GM15510 (cell line): ENCODE data around the gene CCDC102A.

Experiments used
- POLR2A ChIP-seq: IDR thresholded peaks from 3 replicates; pipeline ENCODE4 v1.6.1; 2011; ENCODE audit warnings: borderline replicate concordance; ENCODE audit not compliant: insufficient read length; ENCODE audit errors: extremely low read depth

The CCDC102A gene

DNA sequence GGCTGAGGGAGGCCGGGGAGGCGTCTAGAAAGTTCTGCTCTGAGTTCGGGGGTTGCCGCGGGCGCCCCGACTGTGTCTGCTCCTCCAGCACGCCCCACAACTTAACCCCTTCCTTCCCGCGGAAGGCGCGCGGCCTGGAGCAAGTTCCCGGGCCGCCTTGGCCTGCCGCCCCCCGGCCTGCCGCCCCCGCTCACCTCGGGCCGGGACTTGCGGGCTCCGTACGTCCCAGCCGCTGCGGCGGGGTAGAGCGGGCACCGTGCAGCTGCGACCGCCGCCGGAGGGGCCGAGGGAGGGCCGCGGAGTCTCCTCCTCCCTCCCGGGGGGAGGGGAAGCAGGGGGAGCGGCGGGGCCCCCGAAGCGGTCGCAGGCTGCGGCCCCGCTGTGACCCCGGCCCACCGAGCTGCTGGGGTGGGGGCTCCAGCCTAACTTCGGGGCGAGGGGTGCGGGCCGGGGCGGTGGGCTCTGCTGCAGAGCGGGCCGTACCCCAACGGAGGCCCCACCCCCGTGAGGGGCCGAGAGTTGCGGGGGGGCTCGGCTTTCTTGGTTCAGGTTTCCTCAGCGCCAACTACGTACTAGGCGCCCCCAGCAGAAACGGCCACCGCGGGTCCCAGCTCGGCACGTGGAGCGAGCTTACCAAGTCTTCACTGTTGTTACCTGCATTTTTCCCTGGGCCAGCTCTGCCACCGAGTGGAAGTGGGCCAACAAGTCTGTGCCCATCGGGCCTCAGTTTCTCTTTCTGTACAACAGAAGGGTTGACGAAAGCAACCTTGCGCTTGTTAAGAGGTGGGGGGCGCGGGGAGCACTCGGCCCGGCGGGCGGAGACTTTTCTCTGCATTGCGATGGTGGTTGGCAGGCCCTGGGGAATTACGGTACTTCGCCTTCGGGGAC lies at the start of gene CCDC102A:
Gene CCDC102A (minus strand): TSS at position 266 of the 888 bp plus-strand sequence. CDS start 7,394 bp downstream, outside the sequence.
- peak; percentile 43 for TF ChIP-seq POLR2A

DNA sequence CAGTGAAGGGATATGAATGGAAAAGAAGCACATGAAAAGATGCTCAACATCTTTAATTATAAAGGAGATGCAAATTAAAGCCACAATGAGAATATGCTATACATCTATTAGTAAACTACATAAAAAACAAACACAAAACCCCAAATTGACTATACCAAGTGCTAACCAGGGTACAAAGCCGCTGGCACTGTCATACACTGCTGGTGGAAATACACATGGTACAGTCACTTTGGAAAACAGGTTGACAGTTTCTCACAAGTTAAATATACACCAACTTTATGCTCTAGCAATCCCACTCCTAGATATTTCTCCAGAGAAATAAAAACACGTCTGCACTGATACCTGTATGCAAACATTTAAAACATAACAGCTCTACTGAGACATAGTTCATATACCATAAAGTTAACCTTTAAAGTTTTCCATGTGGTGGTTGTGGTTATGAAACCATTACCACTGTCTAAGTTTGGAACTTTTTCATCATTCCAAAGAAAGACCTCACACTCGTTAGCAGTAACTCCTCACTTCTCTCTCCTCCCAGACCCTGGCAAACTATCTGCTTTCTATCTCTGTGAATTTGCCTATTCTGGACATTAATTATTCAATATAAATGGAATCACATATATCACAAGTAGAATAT lies 48.8 kb upstream of the CCDC102A start:
- TF ChIP-seq POLR2A = no peak

DNA sequence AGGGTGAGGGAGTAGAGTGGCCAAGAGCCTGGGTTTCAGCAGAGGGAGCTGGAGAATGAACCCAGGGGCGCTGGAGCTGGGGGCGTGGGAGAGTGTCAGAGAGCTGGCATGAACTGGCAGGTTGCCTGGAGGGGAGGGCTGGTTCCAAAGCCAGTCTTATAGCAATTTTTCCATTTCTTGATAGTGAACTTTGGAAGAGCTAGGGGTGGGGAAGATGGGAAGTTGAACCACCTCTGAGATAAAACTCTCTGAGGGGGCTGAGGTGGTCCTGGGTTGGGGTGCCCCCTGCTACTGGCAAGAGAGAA lies 42.9 kb upstream of the CCDC102A start:
- no peak for TF ChIP-seq POLR2A

DNA sequence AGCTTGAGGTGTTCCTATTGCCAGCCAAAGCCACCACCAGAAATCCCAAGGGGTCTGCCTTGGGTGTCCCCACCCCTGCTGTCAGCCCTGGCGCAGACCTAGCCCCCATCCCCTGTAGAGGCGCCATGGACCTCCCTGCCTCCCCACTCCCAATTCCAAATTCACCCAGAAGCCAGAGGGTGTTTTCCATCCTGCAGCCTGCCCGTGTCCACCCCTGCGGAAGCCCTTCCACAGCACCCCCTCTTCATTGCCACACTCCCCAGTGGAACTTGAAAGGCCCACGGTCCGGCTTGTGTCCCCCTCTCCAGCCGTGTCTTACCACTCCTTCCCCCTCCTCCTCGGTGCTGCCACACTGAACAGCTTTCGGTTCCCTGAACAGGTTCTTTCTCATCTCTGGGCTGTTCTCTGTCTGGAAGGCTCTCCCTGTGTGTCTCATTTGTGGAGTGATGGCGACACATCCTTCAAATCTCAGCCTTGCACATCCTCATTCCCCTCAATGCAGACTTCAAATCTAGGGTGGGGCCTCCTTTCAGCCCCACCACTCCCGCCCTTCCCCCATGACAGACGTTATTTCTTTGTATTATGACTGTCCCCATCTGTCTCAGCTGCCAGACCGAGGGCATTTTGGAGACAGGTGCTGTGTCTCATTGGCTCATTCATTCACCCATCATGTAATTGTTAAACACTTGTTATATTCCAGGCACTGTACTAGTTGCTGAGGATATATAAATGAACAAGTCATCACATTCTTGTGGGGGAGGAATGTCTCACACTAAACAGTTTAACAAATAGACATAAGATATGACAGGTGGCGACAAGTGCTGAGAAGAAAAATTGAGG lies 42.4 kb upstream of the CCDC102A start:
- peak; percentile 13 for TF ChIP-seq POLR2A

DNA sequence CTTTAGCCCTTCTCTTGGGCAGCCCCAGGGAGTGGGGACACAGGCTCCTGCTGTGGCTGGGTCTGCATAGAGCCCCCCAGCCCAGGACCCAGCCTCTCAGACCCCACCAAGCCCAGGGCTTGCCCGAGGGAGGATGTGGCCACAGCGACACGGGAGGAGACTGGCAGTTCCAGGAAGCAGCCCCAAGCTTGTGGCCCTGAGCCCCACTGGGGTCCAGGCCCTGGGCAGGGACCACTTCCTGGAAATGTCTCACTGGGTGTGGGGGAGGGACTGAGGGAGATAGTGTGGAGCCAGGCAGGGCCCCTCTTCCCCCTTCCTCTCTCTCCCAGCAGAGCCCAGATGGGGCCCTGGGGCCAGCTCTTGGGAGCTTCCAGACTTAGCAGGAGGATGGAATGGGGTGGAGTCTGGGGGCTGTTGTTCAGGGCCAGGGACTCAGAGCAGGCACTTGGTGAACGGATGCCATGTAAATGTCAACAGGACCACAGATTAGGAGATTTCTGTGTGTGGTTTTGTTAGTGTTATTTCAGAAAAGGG lies 41.4 kb upstream of the CCDC102A start:
- TF ChIP-seq POLR2A = peak; percentile 16

DNA sequence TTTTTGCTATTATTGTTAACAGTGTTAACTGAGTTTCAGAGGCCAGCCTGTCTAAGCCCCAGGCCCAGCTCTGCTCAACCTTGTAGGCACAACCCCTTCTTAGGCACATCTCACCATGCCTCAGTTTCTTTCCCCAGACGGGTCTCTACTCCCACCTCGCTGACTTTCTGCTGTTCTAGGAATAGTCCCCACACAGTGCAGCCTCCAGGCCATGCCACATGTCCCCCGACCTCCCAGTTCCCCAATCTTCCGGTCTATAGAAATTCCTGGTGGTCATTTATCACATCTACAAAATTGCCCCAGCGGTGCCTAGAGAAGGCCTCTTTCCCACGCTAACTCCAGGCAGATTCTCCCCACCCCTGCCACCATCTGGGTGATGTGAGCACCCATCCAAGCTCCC lies 40.8 kb upstream of the CCDC102A start:
- no peak for TF ChIP-seq POLR2A

DNA sequence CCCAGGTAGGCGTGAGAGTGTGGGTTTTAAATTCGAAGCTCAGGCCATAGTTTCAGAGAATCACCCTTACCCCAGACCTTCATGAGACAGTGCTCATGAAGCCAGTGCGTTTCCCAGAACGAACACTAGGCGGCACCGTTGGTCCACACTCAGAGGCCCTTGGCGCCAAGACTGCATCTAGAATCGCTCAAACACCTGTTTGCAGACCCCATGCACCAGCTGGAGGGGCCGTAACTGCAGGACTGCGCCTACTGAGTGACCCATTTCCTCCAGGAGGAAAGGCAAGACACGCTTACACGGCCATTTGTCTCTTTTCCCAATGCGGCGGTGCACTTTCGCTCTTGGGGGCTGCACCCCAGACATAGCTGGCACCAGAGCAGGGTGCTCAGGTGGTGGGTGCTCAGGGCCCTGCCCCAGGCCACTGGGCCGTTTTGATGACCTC lies 40.1 kb upstream of the CCDC102A start:
- no peak for TF ChIP-seq POLR2A

DNA sequence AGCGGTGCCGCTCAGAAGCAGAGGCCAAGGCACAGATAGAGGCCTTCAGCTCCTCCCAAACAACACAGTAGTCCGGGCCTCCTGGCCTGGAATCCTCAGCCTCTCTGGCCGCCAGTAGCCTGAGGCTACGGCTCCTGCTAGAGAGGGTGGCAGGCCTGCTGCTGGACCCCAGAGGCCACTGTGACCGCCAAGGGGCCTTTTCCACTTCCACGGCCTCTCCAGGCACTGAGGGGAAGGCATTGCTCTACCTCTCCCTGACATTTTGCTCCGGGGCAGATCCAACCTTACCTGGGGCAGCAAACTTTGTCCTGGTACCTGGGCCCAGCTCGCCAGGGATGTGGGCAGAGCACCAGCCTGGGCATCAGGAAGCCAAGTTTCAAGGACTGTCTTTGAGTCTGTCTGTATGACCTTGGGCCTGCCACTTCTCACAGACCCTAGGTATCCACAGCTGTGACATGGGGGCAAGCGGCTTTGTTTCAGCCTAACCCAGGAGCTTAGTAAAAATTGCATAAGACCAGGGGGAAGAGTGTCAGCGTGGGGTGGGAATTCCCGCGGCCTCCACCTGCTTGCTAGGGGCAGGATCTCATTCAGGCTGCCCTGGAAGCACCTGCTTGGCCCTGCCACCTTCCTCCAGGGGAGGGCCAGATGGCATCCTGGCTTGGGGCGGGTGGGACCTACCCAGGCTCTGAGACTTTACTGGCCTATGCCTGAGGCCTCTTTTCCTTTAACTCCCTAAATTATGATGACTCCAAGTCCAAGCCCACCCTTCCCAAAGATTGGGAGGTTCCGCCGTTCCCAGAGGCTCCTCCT lies 39.3 kb upstream of the CCDC102A start:
- no peak for TF ChIP-seq POLR2A

DNA sequence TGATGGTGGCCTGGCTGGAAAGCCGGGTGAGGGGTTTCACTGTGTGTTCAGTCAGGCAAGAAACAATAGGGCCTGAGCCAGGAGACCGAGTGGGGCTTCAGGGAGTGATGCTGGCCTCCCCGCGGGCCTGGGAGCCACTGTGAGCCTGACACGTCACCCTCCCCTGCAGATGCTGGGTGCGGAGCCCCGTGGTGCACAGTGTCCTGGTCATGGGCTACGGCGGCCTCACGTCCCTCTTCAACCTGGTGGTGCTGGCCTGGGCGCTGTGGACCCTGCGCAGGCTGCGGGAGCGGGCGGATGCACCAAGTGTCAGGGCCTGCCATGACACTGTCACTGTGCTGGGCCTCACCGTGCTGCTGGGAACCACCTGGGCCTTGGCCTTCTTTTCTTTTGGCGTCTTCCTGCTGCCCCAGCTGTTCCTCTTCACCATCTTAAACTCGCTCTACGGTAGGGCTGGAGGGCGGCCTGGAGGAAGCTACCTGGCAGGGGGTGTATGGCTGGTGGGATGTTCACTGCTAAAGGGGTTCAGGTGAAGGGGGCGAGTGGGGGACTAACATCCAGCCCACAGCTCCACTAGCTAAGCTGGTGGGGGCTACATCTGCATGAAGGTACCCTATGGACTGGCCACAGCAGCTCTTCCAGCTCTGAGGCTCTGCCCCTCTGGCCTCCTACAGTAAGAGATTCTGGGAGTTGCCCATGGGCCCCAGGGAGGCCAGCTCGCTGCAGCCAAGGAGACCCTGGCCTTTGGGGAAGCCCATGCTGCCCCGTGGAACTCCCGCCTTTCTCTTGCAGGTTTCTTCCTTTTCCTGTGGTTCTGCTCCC lies 38.5 kb upstream of the CCDC102A start:
- no peak for TF ChIP-seq POLR2A

DNA sequence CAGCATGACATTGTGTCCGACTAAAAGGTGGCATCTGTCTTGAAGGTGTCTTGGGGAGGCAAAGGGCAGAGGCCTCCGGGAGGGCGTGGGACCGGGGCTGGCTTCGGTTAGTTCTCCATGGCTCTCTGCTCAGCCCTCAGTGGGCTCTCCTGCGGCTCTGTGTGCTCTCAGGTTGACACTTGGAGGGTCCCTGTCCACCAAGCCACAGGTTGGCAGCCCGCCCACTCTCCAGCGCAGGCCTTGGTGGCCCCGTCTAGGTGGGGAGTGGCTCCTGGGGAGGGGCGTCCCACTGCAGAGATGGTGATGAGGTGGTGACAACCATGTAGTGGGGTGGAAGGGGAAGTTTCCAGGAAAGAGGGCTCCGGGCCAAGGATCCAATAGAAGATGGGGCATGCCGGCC lies 37.7 kb upstream of the CCDC102A start:
- no peak for TF ChIP-seq POLR2A

DNA sequence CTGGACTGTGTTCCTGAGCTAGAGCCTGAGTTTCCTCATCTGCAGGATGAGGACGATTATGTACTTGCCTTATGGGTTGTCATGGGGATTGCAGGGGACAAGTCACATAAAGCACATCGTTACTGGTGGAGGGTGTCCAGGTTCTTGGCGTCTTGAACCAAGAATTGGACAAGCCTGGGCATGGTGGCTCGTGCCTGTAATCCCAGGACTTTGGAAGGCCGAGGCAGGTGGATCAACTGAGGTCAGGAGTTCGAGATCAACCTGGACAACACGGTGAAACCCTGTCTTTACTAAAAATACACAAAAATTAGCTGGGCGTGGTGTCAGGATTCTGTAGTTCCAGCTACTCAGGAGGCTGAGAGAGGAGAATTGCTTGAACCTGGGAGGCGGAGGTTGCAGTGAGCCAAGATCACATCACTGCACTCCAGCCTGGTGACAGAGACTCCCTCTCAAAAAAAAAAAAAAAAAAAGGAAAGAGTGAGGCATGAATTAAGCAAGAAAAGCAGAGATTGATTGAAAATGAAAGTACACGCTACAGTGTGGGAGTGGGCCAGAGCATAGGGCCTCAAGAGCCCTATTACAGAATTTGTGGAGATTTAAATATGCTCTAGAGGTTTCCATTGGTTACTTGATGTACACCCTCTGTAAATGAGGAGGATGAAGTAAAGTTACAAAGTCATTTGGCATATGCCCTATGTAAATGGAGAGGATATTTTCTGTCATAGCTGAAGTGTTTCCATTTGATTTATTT lies 36.8 kb upstream of the CCDC102A start:
- TF ChIP-seq POLR2A = no peak

DNA sequence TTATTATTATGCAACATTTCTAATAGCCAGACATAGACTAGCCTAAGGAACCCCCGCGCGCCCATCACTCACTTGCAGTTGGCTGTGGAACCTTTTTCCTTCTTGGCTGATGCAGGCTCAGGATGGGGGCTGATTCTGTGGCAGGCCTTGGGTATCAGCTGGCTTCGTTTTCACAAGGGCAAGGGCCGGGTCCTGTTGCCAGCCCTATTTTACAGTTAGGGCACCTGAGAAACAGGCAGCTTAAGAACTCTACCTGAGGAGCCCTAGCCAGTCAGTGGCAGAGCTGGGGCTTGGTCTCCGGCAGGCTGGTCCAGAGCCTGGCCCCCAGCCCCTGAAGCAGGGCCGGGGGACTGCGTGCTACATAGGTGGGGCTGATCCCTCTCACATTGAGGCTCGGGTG lies 34.7 kb upstream of the CCDC102A start:
- TF ChIP-seq POLR2A = no peak
